Endothelial cell (in vitro differentiated cells): ENCODE measurements around the gene CDC42SE2. TPM values are rescaled to one million over a fixed set of nuclear protein-coding genes. Genes with fewer than 3 reads are reported as not detected.

Source experiments
- DNase-seq: peaks from one replicate; pipeline ENCODE4 v3.0.0; 2021; ENCODE audit warnings: low spot score
- H3K27ac Mint-ChIP-seq: one replicate; pipeline ENCODE4 v1.8.0; 2021; ENCODE audit warnings: mixed read lengths, inconsistent platforms; ENCODE audit not compliant: unreplicated experiment
- H3K27me3 Mint-ChIP-seq: one replicate; pipeline ENCODE4 v1.8.0; 2021; ENCODE audit warnings: mild to moderate bottlenecking, moderate library complexity, mixed read lengths, inconsistent platforms; ENCODE audit not compliant: unreplicated experiment
- H3K36me3 Mint-ChIP-seq: one replicate; pipeline ENCODE4 v1.8.0; 2021; ENCODE audit warnings: mild to moderate bottlenecking, low read depth, mixed read lengths, inconsistent platforms; ENCODE audit not compliant: unreplicated experiment
- H3K4me1 Mint-ChIP-seq: one replicate; pipeline ENCODE4 v1.8.0; 2021; ENCODE audit warnings: mild to moderate bottlenecking, mixed read lengths, inconsistent platforms; ENCODE audit not compliant: unreplicated experiment
- H3K4me3 Mint-ChIP-seq: one replicate; pipeline ENCODE4 v1.8.0; 2021; ENCODE audit warnings: mild to moderate bottlenecking, mixed read lengths, inconsistent platforms; ENCODE audit not compliant: unreplicated experiment
- H3K9me3 Mint-ChIP-seq: one replicate; pipeline ENCODE4 v1.8.0; 2021; ENCODE audit warnings: mixed read lengths, inconsistent platforms; ENCODE audit not compliant: unreplicated experiment
- CTCF ChIP-seq: fragments of 200-600 bp; sonication (generic); IDR thresholded peaks from one replicate; pipeline ENCODE4 v1.5.0; 2021; ENCODE audit warnings: antibody characterized with exemption; ENCODE audit not compliant: unreplicated experiment
- total RNA-seq: library from RNA; stranded (reverse); fragmentation: NEBNext Ultra II Directional; extraction: Animal tissue kit (Norgen Biotek cat#: 25700); gene quantifications from one replicate; pipeline ENCODE4 v1.2.1, GENCODE V29; 2021; ENCODE audit not compliant: unreplicated experiment

Gene CDC42SE2
- total RNA-seq, 1 donor from 2014 or later = 22.2 TPM

- no peak overlapping the region for H3K27ac Mint-ChIP-seq
- no peaks in the 10 kb centered on the region for H3K4me1 Mint-ChIP-seq
- H3K4me3 Mint-ChIP-seq = no peak overlapping the region
- DNase-seq = no peak
- H3K36me3 Mint-ChIP-seq = no peaks in the 10 kb centered on the region
- no peak for TF ChIP-seq CTCF
- no peaks in the 10 kb centered on the region for H3K9me3 Mint-ChIP-seq
- H3K27me3 Mint-ChIP-seq = no peaks in the 10 kb centered on the region
Observed at GRCh38 chr5:131286400-131286715, 22.5 kb downstream of the CDC42SE2 start.

GRCh38 chr5:131288328-131288727 lies 24.5 kb downstream of the CDC42SE2 start:
- TF ChIP-seq CTCF = no peak
- Mint-ChIP-seq H3K9me3 (no peaks in the 10 kb centered on the region), H3K4me1 (no peaks in the 10 kb centered on the region), H3K4me3 (no peak overlapping the region), H3K36me3 (no peaks in the 10 kb centered on the region), H3K27ac (no peak overlapping the region), H3K27me3 (no peaks in the 10 kb centered on the region)
- no peak for DNase-seq

- Mint-ChIP-seq H3K27ac (no peak overlapping the region), H3K4me3 (no peak overlapping the region), H3K4me1 (no peaks in the 10 kb centered on the region), H3K9me3 (no peaks in the 10 kb centered on the region), H3K27me3 (peaks cover 2% of the 10 kb centered on the region), H3K36me3 (peaks cover 4% of the 10 kb centered on the region)
- no peak for DNase-seq
- TF ChIP-seq CTCF = no peak
Observed at GRCh38 chr5:131289738-131290137, 25.9 kb downstream of the CDC42SE2 start.

GRCh38 chr5:131296213-131296672 lies 32.4 kb downstream of the CDC42SE2 start:
- H3K4me1 Mint-ChIP-seq = peaks cover 4% of the 10 kb centered on the region
- no peak for TF ChIP-seq CTCF
- no peak overlapping the region for H3K27ac Mint-ChIP-seq
- peaks cover 2% of the 10 kb centered on the region for H3K27me3 Mint-ChIP-seq
- H3K9me3 Mint-ChIP-seq = no peaks in the 10 kb centered on the region
- DNase-seq = no peak
- peaks cover 4% of the 10 kb centered on the region for H3K36me3 Mint-ChIP-seq
- no peak overlapping the region for H3K4me3 Mint-ChIP-seq

- Mint-ChIP-seq H3K4me1 (peaks cover 4% of the 10 kb centered on the region), H3K27ac (no peak overlapping the region), H3K27me3 (peaks cover 2% of the 10 kb centered on the region), H3K36me3 (peaks cover 4% of the 10 kb centered on the region), H3K9me3 (no peaks in the 10 kb centered on the region), H3K4me3 (no peak overlapping the region)
- DNase-seq = no peak
- no peak for TF ChIP-seq CTCF
Observed at GRCh38 chr5:131297886-131298285, 34.0 kb downstream of the CDC42SE2 start.
